Suppressor macrophage (primary cell): ENCODE measurements around the gene GPR183.

Source experiments
- DNase-seq, 4 experiments: peaks; one replicate each; pipeline ENCODE4 v3.0.0-alpha.2; 2020 to 2022
- total RNA-seq, 17 experiments: gene quantifications; one replicate each; lab custom pipeline; 2026; ENCODE audit warnings: mixed read lengths in 6 of 17, inconsistent platforms in 3 of 17; lab: John Stamatoyannopoulos, UW

Gene GPR183
- 32.9 to 1,647 (median 156) reads per million in 17 experiments for total RNA-seq

GRCh38 chr13:99307247-99307646, at the start of gene GPR183:
GPR183 (minus strand) TSS chr13:99307399; CDS start chr13:99296145, 11,254 bp downstream.
- peak; percentile 79 to 95 (median 87) for DNase-seq

DNA sequence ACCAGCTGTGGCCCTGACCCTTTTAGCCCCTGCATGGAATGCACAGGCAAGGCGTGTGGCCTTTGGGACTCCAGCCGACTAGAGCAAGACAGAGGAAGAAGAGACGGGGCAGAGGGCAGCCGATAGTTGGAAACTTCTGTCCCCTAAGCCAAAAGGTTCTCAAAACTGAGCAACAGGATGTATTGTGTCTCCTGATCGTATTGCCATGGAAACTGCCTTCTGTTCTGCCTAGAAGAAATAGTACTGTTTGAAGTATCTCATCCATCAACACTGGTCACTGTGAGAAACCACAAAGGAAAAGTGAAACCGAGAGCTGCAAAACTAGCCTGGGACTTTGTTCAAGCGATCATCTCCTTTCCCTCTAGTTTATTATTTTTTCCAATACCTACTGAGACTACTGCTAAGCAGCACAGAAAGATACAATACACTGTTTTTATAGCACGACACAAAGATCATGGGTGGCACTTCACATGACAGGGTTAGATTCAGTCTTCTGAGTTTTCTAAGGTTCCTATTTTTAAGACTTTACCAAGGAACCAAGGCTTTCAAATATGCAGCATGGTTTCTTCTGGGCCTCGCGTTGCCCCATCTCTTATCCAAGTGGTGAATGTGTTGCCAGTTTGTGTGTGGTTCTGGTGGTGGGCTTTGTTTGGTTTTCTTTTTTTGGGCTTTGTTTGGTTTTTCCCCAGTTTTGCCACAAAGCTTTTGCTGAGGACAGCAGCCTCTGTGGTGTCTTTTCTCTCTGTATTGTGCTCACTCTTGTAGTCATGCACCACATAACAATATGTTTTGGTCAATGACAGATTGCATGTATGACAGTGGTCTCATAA, 49.3 kb upstream of the GPR183 start:
- DNase-seq: peak; percentile 57 to 79 (median 66)

DNA sequence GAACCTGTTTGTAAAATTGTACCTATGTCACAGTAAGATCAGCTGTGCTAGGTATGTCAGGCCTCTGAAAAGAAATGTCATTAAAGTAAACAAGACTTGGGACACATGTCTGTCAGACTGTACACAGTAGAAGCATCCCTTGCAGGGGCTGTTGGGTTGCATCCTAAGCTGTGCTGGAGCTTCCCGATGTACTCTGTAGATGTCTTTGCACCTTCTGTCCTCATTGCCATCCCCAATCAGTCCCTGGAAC, 48.7 kb upstream of the GPR183 start:
- DNase-seq: no peak

DNA sequence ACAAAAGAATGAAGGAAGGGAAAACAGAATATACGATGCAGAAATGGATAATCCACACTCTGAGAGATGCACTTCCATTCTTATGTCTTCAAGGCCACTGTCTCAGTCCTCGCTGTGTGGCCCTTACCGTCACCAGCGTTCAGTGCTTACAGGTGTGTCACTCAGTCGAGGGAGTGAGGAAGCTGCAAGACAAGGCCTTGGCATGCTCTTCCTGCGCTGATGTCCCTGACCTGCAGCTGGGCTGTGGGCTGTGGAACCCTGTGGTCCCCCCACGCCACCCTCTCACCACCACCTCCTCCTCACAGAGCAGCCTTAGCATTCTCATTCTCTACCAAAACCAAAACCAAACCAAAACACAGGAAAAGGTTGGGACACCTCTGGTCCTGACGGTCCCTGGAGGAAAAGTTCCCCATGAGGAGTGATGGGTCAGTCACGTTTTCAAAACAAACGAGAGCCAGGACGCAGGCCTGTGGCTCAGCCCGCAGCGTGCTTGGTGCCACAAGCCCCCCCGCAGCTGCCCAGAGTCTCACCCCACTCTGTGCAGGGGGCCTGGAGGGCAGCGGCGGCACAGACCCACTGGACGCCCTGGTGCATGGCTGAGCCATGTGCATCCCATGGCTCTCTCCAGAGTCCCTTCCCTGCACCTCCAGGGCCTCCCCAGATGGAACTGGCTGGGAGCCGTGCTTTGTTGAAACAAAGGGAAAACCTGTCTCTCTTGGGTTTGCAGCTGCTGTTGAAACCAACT, 48.2 kb upstream of the GPR183 start:
- DNase-seq: no peak

DNA sequence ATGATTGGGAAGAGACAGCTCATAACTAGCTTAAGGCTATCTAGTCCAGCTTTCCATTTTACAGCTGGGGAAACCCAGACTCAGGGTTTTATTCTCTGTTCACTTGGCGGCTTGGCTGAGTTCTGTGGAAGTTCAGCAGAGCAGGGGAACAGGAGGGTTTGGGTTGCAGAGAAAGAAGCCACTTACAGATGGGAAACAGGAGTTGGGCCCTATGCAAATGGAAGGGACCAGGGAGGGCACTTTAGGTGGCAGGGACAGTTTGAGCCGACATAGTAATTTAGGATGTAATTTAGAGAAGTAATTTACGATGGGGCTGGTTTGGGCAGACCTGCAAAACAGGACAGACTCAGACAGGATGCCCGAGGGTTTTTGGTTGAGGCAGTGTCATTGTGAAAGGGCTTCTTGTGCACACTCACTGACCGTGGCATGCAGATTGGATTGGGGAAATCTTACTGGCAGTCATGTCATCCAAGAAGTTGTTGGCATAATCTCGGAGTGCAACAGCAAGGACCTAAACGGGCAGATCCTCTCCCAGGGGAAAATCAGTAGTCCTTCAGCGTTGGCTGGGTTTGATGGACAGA, 47.3 kb upstream of the GPR183 start:
- DNase-seq: peak in 1 of 4 experiments; percentile 11

DNA sequence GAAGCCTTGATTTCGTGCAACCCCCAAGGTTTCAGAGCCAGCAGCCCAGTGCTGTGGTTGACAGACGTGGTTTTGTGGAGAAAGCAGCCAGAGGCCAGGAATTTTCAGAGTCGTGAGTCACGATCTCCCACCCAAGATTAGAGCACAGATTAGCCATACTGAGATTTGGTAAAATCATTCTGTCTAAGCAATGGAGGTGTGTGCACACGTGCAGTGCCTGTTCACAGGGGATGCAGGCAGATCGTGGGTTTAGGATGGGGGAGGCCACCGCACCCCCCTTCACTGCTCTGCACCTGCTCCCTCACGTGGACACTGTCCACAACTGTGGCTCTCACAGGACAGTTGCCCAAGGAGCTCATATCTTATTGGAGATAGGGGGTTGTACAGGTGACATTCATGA, 46.6 kb upstream of the GPR183 start:
- no peak for DNase-seq

- no peak for DNase-seq
Observed at GRCh38 chr13:99353246-99353600, 46.0 kb upstream of the GPR183 start.

DNA sequence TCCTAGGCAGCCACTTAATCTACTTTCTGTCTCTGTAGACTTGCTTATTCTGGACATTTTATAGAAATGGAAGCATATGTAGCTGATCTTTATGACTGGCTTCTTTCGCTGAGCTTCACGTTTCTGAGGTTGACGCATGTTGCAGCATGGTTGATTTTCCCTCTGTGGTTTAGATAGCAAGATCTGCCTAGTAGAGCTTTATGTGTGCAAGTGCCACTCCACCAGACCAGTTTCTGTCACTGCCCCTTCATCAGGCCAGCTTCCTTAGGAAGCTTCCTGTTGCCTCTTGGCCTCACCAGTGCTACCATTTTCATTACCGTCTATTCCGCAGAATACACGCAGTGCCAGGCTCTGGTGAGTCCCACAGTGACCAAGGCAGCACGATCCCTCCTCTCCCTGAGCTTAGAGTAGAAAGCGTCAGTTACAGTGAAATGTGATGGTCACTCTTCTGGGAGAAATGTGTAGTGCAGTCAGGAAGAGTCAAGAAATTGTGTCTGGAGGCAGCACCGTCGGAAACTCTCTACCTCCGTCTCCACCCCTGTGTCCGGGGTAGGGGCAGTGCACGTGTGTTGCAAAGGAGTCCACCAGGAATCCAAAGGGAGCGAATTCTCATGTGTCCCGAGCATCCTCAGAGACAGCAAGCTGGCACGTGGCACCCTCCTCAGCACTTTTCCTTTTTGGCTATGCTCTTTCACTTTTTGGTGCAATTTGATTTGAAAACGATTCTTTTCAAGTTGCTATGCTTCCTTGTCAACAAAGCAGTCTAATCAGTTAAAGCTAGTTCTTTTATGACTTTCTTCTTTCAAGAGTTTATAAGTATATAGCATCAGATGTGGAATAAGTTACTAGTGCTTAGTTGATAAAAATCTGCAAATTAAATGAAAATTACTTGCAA, 45.4 kb upstream of the GPR183 start:
- no peak for DNase-seq

DNA sequence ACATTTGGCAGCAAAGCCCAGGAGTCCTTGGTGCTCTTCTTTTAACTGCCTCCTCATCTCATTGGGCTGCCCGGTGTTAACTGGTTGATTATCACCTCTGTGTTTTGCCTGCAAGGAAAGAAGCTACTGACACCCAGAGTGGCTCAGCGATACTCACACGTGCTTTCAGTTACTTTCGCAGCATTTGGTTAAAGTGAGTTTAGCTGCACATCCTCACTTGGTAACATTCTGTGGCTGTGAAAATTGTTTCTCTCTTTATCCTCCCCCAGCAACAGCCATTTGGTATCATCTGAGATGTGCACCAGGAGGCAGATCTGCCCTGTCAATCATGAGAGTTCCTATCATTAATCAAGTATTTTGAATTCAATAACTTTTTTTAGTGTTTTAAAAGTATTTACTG, 44.6 kb upstream of the GPR183 start:
- no peak for DNase-seq

DNA sequence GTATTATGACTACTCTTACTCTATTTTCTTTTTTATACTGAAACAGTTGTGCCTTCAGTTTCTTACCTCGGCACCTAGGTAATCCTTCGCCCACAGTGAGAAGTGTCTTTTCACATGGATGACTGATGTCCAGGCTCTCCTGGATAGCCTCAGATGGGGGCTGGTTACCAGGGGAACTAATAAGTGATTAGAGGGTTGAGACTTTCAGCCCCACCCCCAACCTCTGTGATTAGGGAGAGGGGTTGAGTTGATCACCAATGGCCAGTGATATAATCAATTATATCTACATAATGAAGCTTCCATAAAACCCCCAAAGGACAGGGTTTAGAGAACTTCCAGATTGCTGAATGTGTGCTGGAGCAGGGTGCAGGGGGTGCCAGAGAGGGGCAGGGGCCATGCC, 43.0 kb upstream of the GPR183 start:
- no peak for DNase-seq

DNA sequence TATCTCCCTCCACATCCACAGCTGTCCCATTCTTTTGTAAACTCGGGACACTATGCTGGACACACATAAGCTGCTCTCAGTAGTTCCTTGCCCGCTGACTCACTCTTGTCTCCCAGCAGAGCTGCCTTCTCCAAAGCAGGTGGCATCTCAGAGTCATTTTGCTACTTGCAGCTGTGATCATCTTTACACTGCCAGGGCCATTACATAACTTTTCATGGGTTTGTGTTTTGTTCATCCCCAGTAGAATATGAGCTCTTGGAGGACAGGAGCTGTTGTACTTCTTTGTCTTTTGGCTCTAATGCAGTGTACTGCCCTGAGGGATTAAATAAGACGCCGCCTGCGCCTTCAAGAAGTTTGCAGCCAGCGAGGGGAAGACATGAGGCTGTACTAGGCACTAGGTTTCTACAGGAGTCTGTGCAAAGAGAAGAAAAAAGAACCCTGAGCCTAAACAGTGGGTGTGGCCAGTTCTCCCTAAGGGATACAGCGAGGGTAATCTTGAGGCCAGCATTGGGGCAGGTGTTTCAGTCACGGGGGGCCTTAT, 40.8 kb upstream of the GPR183 start:
- DNase-seq: no peak

- no peak for DNase-seq
Observed at GRCh38 chr13:99347335-99347878, 40.2 kb upstream of the GPR183 start.

DNA sequence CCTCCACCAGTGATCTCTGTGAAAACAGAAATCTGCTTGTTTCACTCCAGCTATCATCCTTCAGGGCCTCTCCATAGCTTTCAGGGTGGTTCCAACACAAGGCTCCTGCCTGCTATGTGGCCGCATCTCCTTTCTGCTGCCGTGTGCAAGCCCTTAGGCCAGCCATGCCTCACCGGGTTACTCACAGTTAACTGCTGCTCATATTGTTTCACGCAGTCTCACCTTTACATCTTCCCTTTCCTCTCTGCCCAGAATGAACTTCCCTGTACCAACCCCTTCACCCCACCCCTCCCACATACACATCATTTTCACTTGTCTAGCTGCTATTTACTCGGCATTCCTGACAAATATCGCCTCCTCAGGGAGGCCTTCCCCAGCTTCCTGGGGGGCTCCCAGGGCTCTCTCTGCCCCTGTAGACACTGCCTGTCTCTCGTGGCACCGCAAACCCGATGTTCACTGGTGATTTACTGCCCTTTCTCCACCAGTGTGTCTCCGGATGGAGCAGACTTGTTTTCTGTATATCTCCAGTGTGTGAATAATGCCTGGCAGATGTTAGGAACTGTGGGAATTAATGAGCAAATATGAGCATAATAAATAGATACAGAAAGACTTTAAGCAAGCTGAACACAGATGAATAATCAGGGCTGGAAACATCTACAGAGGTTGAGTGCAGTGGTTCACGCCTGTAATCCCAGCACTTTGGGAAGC, 39.3 kb upstream of the GPR183 start:
- no peak for DNase-seq

DNA sequence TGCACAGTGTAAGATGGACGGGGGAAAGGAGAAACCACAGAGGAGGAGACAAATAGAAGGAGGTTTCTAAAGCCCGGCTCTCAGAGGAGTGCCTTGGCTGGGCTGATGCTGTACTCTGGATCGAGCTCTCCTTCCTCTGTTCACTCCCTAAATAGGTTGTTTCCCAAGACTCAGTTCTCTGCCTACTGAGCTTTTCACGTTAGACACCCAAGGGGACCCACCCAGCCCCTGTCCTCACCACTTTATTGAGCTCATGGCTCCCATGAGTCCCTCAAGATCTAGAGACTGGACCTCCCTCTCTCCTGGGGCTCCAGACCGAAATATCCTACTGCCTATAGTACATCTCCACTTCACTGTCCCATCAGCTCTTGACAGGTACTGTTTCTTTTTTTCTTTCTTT, 38.1 kb upstream of the GPR183 start:
- no peak for DNase-seq

- DNase-seq: no peak
Observed at GRCh38 chr13:99344610-99345208, 37.5 kb upstream of the GPR183 start.

- peak in 3 of 4 experiments; percentile 27 to 47 (median 40) for DNase-seq
Observed at GRCh38 chr13:99342723-99343315, 35.6 kb upstream of the GPR183 start.

- no peak for DNase-seq
Observed at GRCh38 chr13:99341969-99342722, 34.9 kb upstream of the GPR183 start.

DNA sequence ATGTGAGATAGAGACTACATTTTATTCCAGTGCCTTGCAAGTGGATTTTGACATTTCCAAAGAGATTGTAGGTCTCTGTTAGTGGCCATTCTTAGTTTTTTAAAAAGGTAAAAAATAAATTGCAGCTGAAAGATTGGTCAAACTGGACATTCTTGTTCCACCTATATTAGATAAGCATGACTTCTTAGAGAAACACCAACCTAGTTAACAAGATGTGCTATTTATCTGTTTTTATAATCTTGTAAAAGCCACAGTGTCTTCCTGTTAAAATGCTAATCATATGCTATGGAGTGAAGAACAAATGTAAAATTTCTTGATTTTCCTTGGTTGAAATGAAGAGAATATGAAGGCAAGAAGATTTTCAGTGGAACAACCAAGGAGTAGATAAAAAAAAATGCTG, 33.4 kb upstream of the GPR183 start:
- no peak for DNase-seq

- DNase-seq: peak in 3 of 4 experiments; percentile 24 to 60 (median 53)
Observed at GRCh38 chr13:99339736-99340397, 32.7 kb upstream of the GPR183 start.
